ENCODE results near the gene RUNX2.

RUNX2 gene

GRCh38 chr6:45675634-45676033, 347.5 kb downstream of the RUNX2 start:
- no peak for DNase-seq (ENCODE audit: low spot score)

GRCh38 chr6:45676380-45676779, 348.2 kb downstream of the RUNX2 start:
- DNase-seq (ENCODE audit: low spot score), result no peak

DNA sequence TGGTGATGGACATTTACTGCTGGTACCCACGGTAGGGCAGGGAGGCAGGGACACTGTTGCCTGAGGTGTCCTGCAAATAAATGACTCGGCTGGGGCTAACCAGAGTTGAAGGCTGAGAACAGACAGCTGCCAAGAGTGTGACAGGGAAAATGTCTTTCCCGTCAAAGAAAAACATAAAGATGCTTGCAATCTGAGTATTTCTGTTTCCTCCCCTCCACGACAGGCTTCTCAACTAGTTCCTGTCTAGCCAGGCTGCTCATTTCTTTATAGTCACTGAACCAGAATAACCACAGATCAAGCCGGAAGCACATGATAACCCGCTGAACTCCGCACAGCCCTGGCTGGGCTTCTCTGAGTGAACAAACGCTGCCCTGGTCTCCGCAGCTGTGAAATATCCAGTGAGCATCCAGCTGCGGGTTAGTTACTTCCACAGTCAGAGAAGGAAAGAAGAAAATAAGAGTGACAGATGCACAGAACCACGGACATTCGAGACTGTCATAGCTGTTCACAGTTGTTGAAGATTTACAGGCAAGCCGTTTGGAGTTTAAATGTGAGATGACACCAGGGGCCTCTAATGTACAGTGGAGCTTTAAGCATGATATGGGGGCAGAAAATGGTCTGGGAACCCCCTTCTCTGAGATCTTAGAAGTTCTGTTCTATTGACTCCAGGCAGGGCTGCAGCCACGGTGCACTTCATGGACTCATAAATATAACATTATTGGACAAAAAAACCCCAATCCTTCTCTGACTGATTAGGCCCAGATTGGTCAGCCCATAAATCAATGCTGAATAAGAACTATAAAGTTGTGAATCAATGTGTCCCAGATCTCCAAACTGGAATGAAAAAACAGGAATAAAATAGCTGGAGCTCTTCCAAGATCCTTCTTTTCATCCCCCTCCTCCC, 349.5 kb downstream of the RUNX2 start:
- DNase-seq (ENCODE audit: low spot score), result peak; percentile 72

- DNase-seq (ENCODE audit: low spot score), result peak; percentile 30
These were observed 350.1 kb downstream of the RUNX2 start for GRCh38 chr6:45678285-45678607.

DNA sequence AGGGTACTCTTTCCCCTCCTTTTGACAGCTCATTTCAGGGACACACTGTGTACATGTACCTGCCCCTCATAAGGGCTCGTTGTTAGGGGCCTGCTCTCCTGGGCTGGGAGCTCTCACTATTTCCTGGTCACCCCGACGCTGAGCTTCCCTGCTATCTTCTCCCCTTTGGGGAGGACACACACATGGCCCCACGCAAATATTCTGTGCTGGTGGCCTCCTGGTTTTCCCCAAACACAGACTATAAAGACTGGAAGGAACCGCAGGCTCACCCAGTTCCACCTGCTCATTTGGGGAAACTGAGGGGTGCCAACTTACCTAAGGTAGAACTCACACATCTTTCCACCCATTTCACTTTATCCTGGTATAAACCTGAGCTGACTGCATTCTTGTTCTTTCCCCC, 351.0 kb downstream of the RUNX2 start:
- no peak for DNase-seq (ENCODE audit: low spot score)

DNA sequence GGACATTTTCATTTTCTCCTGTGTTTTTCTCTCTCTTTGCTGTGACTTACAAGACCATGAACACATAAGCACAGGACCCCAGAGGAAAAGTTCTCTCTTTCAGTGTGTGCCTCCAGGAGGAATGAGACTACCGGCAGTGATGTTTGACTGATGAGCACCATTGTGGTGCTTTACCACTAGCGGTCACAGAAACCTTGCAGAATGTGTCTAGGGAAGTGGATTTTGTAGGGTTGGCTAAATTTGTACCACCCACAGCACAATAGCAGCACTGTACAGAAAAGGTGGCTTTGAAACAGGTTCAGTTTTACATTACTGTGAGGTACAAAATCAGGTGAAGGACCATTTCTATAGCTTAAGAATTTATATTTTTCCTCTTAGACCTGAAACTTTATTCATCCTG, 351.5 kb downstream of the RUNX2 start:
- DNase-seq (ENCODE audit: low spot score), result no peak

DNA sequence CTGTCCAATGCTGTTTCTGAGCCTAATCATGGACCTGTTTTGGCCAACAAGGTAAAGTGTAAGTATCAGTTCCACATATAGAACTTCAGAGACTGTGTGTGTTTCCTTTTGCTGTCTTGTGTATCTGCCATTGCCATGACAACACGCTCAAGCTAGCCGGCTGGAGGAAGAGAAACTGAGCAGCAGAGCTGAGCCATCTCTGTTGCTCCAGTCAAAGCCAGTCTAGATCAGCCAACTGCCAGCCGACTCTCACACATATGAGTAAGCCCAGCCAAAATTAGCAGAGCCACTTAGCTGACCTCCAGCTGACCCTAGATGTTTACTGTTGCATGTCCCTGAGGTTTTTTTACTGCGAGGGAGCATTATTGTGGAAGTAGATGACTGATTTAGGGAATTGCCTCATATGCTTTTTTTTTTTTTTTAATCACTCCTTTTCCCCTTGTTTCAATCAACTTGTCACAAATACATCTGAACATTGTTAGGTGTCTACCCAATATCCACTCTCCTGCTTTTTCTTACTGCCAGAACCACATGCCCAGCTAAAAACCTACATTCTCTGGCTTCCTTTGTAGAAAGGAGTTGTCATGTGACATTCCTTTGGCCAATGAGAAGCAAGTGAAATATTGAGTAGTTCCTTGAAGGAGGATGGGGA, 353.9 kb downstream of the RUNX2 start:
- no peak for DNase-seq (ENCODE audit: low spot score)

DNA sequence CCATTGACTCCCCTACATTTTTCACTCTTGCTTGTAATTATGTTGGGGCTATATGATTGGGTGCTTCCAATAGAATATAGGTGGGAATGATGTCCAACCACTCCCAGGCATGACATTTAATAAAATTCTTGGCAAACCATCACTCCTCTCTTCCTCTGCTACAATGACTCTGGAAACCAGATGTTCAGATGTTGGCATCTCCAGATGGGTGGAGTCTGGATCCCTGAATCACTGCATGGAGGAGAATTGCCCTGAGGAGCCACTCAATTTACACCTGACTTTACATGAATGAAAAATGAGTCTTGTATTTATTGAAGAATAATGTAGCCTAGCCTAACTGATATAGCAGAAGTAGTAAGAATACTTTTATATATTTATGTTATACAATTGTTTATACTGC, 356.3 kb downstream of the RUNX2 start:
- DNase-seq (ENCODE audit: low spot score), result no peak

DNA sequence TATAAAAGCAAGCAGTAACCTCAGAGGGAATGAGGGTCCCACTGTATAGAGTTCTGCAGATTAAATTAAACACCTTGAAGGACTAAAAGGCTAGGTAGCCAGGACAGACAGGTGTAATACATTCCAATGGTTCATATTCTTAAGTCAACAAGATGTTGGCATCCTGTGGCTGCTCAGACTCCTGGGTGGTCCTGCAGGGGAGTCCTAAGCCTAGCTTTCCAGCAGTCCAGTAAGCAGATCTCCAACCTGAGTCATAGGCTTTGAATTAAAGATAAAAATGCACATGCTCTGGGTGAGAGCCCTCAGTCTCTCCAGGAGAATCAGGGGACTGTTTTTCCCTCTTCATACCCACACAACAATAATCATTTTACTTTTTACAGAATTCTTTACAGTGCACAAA, 356.9 kb downstream of the RUNX2 start:
- DNase-seq (ENCODE audit: low spot score), result no peak

GRCh38 chr6:45686841-45687569, 358.9 kb downstream of the RUNX2 start:
- no peak for DNase-seq (ENCODE audit: low spot score)

GRCh38 chr6:45687570-45687969, 359.4 kb downstream of the RUNX2 start:
- no peak for DNase-seq (ENCODE audit: low spot score)

DNA sequence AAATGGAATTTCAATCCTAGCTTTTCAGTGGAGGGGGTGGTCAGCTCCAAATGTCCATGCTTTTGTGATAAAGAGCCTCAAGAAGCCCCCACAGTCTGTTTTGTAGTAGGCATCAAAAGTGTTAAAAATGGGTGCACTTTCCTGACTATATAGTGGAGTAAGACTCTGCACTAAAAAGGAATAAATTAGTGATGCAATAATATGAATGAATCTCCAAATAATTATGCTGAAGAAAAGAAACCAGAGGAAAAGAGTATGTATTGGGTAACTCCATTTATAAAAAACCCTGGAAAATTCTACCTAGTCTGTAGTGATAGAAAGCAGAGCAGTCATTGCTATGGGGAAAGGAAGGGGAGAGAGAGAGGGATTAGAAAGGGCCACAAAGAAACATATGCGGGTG, 360.1 kb downstream of the RUNX2 start:
- no peak for DNase-seq (ENCODE audit: low spot score)

DNA sequence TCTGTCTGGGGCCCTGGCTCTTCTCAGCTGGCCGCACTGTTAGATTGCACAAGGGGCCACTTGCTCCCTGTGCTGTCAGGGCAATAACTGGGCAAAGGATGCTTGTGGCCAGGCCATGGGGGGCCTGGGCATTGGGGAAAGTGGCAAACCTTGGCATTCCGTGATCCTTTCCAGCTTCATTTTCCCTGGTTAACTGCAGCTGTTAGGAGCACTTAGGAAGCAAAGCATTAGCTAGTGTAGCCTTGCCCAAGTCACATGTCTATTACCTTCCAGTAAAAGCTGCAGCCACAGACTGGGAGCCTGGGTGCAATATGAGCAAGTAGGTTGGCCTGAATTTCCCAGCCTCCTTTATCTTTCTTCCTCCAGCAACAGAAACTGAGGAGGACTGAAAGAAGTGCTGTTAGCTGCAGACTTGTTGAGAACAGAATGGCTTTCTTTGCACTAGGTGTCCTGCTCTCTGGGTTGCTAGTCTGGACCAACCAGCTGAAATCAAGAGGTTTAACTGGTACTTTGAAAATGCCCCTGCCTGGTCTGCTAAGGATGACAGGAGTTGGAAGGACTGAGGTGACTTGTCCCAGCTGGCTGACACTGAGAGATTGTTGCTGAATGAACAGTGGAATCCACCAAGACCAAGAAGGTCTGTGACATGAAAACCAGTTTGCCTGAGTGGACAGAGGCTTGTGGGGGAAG, 361.9 kb downstream of the RUNX2 start:
- no peak for DNase-seq (ENCODE audit: low spot score)

DNA sequence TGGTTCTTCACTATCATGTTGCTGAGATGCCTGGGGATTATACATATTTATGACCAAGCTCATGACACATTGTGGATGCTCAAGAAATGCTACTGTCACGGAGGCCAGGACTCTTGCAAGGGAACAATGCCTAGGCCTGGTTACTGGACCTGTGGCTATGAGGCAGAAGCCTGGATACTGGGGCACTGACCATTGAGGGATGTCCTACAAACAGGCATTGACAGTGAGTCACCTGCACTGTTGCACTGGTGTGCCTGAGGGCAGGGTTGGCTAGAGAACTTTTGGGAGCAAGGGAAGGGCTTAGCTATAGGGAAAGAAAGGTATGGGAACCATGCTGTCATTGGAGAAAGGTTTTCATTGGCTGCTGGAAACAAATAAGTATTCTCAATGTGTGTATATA, 362.7 kb downstream of the RUNX2 start:
- no peak for DNase-seq (ENCODE audit: low spot score)

DNA sequence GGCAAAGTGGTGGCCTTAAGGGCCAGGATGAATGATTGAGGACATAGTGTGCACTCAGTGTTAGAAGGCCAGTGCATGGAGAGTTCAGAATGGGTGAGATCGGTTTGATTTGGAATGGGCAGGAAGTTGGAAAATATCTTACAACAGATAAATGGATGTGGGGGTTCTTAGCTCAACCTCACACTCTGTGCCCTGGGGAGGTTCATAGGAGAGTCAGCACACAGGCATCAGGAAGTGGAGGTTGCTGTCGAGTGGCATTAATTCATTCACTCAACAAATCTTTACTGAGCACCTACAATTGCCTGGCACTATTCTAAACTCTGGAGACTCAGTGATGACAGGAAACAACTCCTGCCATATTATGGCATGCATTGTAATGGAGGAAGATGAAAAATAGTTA, 363.3 kb downstream of the RUNX2 start:
- no peak for DNase-seq (ENCODE audit: low spot score)

- DNase-seq (ENCODE audit: low spot score), result no peak
These were observed 363.9 kb downstream of the RUNX2 start for GRCh38 chr6:45692021-45692420.

GRCh38 chr6:45696738-45697137, 368.6 kb downstream of the RUNX2 start:
- no peak for DNase-seq (ENCODE audit: low spot score)

DNA sequence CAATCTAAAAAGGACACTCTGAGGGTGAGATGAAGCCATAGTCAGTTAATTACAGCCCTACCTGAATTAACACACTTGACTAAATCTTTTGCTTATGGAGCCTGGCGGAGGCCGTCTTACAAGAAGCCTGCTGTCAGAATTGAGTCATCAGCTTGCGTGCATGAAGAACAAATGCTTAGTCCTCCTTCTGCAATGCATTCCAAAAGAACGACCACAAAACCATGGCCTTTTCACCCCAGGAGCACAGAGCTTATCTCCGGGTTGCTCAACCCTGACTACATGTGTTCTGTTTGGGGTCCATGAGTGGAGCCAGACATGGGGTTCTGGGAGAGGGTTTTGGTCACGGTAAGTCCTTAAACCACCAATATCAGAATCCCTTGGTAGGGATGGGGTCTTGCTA, 369.5 kb downstream of the RUNX2 start:
- DNase-seq (ENCODE audit: low spot score), result no peak

DNA sequence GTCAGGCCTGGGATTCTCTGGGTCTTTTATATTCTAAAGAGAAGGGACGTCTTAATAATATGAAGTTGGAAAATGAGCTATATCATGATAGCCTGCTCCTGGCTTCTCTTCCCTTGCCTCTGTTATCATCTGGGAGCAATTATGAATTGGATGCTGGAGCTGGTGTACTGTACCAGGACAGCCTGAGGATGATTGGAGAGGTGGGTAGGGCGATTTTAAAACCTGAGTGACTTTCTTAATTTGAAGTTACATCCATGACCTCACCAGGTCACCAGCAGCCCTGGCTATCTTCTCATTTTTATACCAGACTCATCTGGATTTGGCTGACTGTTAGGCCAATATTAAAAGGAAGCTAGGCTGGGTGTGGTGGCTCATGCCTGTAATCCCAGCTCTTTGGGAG, 369.9 kb downstream of the RUNX2 start:
- no peak for DNase-seq (ENCODE audit: low spot score)

DNA sequence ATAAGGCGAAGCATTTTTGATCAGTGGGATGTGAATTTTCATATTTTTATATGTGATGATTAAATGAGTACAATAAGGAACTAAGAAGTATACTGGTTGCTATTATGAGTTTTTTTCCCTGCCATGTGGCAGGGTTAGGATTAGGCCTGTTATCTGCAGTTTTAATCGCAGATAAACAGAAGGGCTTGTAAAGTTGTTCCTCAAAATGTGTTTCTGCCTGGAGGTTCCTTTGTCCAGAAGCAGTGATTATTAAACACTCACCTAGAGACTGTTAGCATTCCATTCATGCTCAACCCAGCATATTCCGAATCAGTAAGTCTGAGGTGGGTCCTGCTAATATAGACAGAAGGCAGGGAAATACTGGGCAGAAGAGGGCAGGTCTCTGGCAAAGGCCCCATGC, 371.5 kb downstream of the RUNX2 start:
- no peak for DNase-seq (ENCODE audit: low spot score)

- DNase-seq (ENCODE audit: low spot score), result no peak
These were observed 375.0 kb downstream of the RUNX2 start for GRCh38 chr6:45702849-45703739.

All from Ammon's horn (tissue), 1 donor.